ENCODE measurements around the gene POU3F4.

- TF ChIP-seq CTCF (IDR thresholded peaks at IDR 0.05) (no peak), POLR2AphosphoS5 (IDR thresholded peaks at IDR 0.05) (no peak), POLR2A (IDR thresholded peaks at IDR 0.05; ENCODE audit: low read depth) (no peak)
Measured at GRCh38 chrX:83529950-83530349, 21.9 kb downstream of the POU3F4 start.
